Measurements from ENCODE around the gene P2RX3.
A peak's percentile ranks its signal among the peaks of the same experiment; 100 is the strongest.
"Not testable (repeated sequence)": the region's sequence is repeated elsewhere in the genome, so short reads cannot be mapped to it uniquely, and the experiment has no call there.

The P2RX3 gene

DNA sequence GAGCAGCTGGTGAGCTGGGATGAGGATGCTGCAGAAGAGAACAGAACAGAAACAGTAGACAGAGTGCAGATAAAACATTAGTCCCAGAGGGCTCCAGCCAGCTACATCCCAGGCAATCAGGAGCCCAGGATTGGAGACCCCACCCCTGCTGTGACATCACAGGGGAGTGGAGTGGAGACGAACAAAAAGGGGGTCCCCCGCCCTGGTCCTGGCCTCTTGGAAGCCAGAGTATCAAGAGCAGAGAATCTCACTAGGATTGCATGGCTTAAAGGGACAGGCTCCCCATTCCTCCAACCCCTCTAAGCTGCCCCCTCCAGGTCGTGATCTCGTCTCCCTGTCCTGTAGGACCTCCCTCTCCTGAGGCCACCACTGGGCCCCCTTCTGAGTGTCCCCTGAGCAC, at the start of gene P2RX3:
TSS of gene P2RX3 (plus strand) at position 211 of the 400 bp plus-strand sequence. CDS start 199 bp downstream, outside the sequence.
- Mint-ChIP-seq H3K27ac (peak within 1 kb of the TSS; percentile 99), H3K9me3 (no peaks in the 10 kb centered on the region), H3K36me3 (peaks cover 24% of the 10 kb centered on the region), H3K4me1 (peaks cover 32% of the 10 kb centered on the region), H3K4me3 (no peak within 1 kb of the TSS)
- no peak for ATAC-seq
- no peak for DNase-seq (ENCODE audit: low spot score in 2 of 2)

- Mint-ChIP-seq H3K4me3 (no peak overlapping the region), H3K4me1 (no peaks in the 10 kb centered on the region), H3K36me3 (no peaks in the 10 kb centered on the region), H3K27ac (no peak overlapping the region), H3K9me3 (no peaks in the 10 kb centered on the region)
- DNase-seq (ENCODE audit: low spot score in 2 of 2): no peak
- peak; percentile 63 for ATAC-seq
Measured at GRCh38 chr11:57288771-57289579, 49.2 kb upstream of the P2RX3 start.

- Mint-ChIP-seq H3K36me3 (no peaks in the 10 kb centered on the region), H3K4me3 (no peak overlapping the region), H3K27ac (no peak overlapping the region), H3K9me3 (no peaks in the 10 kb centered on the region), H3K4me1 (no peaks in the 10 kb centered on the region)
- DNase-seq (ENCODE audit: low spot score in 2 of 2): no peak
- peak; percentile 53 for ATAC-seq
Measured at GRCh38 chr11:57290288-57290687, 47.9 kb upstream of the P2RX3 start.

DNA sequence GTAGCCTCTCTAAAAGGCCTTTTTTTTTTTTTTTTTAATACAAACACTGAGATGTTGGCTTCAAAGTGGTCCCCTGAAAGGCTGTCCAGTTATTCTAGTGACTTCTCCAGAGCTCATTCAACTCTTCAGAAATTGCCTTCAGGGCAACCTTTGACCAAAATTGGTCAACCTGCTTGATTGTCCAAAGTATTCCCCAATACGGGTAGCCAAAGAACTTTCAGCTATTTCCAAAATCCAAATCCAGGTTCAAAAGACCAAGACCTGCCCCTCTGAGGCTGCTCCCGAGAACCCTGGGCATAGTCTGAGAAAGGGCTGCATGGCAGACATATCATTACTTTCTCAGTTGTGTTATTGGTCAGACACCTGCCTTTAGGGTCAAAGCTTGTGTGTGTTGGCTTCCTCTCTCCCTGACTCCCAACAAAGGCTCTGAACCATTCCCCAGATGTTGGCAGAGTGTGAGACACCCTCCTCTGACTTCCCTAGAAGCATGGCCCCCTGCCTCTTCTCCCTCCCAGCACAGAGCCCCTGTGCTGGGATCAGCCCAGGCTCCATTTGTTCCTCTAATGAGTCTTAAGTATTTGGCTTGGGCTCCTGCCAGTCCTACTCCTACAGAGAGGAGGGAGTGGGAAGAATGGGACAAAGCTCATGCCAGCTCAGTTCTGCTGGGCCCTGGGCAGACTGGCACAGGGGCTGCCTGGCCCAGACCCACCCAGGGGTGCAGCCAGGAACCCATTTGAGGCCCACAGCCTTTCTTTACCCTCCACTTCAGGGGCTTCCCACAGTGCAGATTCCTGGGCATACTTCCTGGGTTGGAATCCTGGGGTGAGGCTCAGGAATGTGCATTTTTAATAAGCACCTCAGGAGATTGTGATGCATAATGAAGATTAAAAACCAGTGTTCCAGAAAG, 43.7 kb upstream of the P2RX3 start:
- Mint-ChIP-seq H3K27ac (peak overlapping the region; percentile 36), H3K36me3 (no peaks in the 10 kb centered on the region), H3K9me3 (peaks cover 2% of the 10 kb centered on the region), H3K4me1 (no peaks in the 10 kb centered on the region), H3K4me3 (no peak overlapping the region)
- ATAC-seq: peak; percentile 6
- no peak for DNase-seq (ENCODE audit: low spot score in 2 of 2)

DNA sequence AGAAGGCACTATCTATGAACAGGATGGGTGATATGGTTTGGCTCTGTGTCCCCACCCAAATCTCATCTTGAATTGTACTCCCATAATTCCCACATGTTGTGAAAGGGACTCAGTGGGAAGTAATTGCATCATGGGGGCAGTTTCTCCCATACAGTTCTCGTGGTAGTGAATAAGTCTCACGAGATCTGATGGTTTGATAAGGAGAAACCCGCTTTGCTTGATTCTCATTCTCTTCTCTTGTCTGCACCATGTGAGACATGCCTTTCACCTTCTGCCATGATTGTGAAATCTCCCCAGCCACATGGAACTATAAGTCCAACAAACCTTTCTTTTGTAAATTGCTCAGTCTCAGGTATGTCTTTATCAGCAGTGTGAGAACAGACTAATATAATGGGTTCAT, 41.9 kb upstream of the P2RX3 start:
- H3K4me3 Mint-ChIP-seq; H3K9me3 Mint-ChIP-seq; H3K36me3 Mint-ChIP-seq; H3K4me1 Mint-ChIP-seq; H3K27ac Mint-ChIP-seq; ATAC-seq; DNase-seq (ENCODE audit: low spot score in 2 of 2): not testable (repeated sequence)

- H3K4me3 Mint-ChIP-seq: no peak overlapping the region
- DNase-seq (ENCODE audit: low spot score in 2 of 2) (no peak), ATAC-seq (no peak)
- H3K4me1 Mint-ChIP-seq: no peaks in the 10 kb centered on the region
- H3K27ac Mint-ChIP-seq: no peak overlapping the region
- peaks cover 4% of the 10 kb centered on the region for H3K36me3 Mint-ChIP-seq
- H3K9me3 Mint-ChIP-seq: peaks cover 3% of the 10 kb centered on the region
Measured at GRCh38 chr11:57297221-57297620, 40.9 kb upstream of the P2RX3 start.

DNA sequence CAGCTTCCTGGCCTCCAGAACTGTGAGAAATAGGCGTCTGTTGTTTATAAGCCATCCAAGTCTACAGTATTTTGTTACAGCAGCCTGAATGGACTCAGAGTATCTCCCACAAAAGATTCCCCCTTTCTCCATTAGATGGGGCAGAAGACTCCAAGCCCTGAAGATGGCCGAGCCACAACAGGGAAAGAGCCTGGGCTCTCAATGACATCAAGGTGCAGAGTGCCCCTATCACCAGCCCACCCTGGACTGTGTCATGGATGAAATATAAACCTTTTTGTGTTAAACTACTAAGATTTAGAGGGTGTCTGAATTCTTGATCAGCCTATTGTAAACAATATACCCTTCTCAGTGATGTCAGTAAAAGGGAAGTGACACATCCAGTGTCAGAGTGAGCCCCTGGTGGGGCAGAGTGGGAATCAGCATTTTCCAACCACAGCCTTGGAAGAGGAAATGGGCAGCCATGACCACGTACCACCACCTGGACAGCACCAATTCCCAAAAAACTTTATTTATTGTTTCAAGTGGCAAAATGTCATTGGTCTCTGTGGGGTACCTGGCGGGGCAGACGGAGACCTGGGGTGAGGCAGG, 38.9 kb upstream of the P2RX3 start:
- ATAC-seq: no peak
- no peak overlapping the region for H3K27ac Mint-ChIP-seq
- no peak for DNase-seq (ENCODE audit: low spot score in 2 of 2)
- peaks cover 4% of the 10 kb centered on the region for H3K36me3 Mint-ChIP-seq
- H3K4me1 Mint-ChIP-seq: peaks cover 13% of the 10 kb centered on the region
- peaks cover 3% of the 10 kb centered on the region for H3K9me3 Mint-ChIP-seq
- no peak overlapping the region for H3K4me3 Mint-ChIP-seq

GRCh38 chr11:57300785-57301184, 37.4 kb upstream of the P2RX3 start:
- H3K4me3 Mint-ChIP-seq: no peak overlapping the region

GRCh38 chr11:57301711-57302423, 36.3 kb upstream of the P2RX3 start:
- Mint-ChIP-seq H3K4me1 (peaks cover 14% of the 10 kb centered on the region), H3K4me3 (no peak overlapping the region), H3K9me3 (peaks cover 3% of the 10 kb centered on the region), H3K36me3 (peaks cover 4% of the 10 kb centered on the region), H3K27ac (no peak overlapping the region)
- DNase-seq (ENCODE audit: low spot score in 2 of 2) (no peak), ATAC-seq (no peak)

More at GRCh38 chr11:57300785-57301184, 37.4 kb upstream of the P2RX3 start:
- Mint-ChIP-seq H3K36me3 (peaks cover 4% of the 10 kb centered on the region), H3K27ac (no peak overlapping the region), H3K9me3 (peaks cover 3% of the 10 kb centered on the region), H3K4me1 (peaks cover 14% of the 10 kb centered on the region)
- DNase-seq (ENCODE audit: low spot score in 2 of 2) (no peak), ATAC-seq (no peak)

GRCh38 chr11:57302489-57302888, 35.7 kb upstream of the P2RX3 start:
- no peak overlapping the region for H3K27ac Mint-ChIP-seq
- peaks cover 4% of the 10 kb centered on the region for H3K36me3 Mint-ChIP-seq
- H3K9me3 Mint-ChIP-seq: peaks cover 3% of the 10 kb centered on the region
- ATAC-seq (no peak), DNase-seq (ENCODE audit: low spot score in 2 of 2) (no peak)
- H3K4me3 Mint-ChIP-seq: no peak overlapping the region
- H3K4me1 Mint-ChIP-seq: peaks cover 14% of the 10 kb centered on the region

DNA sequence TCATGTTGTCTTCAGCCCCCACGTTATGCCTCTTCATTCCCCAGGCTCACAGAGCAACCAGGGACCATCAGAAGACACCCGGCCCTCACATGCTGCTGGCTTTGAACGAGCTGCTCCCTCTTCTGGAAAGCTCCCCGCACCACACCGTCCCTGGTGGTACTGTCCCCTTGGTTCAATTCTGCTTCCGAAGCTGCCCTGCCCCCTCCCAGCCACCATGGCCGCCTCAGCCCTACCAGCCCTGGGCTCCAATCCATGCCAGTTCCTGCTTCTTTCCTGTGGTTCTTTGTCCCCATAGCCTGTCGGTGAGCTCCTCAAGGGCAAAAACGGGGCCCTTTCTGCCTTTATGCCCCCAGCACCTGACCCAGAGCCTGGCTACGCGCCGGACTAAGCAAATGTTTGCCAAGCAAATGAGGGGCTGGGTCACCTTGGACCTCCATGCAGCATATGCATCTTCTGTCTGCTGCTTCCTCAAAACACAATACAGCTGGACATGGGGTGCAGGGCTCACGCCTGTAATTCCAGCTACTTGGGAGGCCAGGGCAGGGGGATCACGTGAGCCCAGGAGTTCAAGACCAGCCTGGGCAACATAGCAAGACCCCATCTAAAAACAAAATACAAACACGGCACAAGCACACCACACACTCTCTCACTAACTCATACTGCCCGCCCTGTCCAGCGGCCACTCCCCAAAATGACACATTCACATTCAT, 34.7 kb upstream of the P2RX3 start:
- Mint-ChIP-seq H3K9me3 (peaks cover 3% of the 10 kb centered on the region), H3K27ac (peak overlapping the region; percentile 65), H3K4me1 (peaks cover 14% of the 10 kb centered on the region), H3K4me3 (no peak overlapping the region), H3K36me3 (peaks cover 4% of the 10 kb centered on the region)
- ATAC-seq: no peak
- DNase-seq (ENCODE audit: low spot score in 2 of 2): no peak

DNA sequence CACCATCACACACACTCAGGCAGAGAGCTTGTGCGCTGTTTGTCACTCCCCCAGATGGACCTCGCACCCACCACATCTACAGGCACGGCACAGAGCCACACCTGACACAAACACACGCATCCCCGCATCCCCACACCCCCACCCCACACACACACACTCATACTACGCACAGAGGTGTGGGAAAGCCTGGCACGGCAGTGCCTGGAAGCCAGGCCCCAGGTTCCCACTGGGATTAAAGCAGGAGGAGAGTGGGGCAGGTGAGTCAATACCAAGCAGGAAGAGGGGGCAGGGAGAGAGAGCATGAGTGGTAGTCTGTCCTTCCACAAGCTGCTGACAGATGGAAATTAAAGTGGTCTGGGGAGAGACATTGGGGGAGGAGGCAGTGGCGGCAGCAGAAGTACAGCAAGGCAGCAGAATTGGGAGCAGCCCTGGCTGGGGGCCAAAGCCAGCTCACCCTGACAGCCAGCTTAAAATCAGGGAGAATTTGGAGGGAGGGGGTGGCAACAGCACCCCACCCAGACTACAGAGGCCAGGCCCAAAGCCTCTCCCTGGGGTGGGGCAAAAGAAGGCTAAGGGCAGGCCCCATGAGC, 34.1 kb upstream of the P2RX3 start:
- H3K36me3 Mint-ChIP-seq: peaks cover 8% of the 10 kb centered on the region
- H3K4me1 Mint-ChIP-seq: peaks cover 17% of the 10 kb centered on the region
- peak overlapping the region; percentile 58 for H3K27ac Mint-ChIP-seq
- peaks cover 3% of the 10 kb centered on the region for H3K9me3 Mint-ChIP-seq
- DNase-seq (ENCODE audit: low spot score in 2 of 2) (no peak), ATAC-seq (no peak)
- no peak overlapping the region for H3K4me3 Mint-ChIP-seq

GRCh38 chr11:57305523-57305922, 32.6 kb upstream of the P2RX3 start:
- DNase-seq (ENCODE audit: low spot score in 2 of 2) (no peak), ATAC-seq (no peak)
- H3K27ac Mint-ChIP-seq: no peak overlapping the region
- peaks cover 28% of the 10 kb centered on the region for H3K4me1 Mint-ChIP-seq
- H3K36me3 Mint-ChIP-seq: peaks cover 13% of the 10 kb centered on the region
- no peaks in the 10 kb centered on the region for H3K9me3 Mint-ChIP-seq
- H3K4me3 Mint-ChIP-seq: no peak overlapping the region

Data from stimulated activated effector memory CD8-positive, alpha-beta T cell treated with anti-CD3 and anti-CD28 coated beads, Interleukin-12 subunit alpha, Interleukin-12 subunit beta, amount 100 ng/mL, for 72 hours (primary cell).